Hematopoietic multipotent progenitor cell treated with erythropoietin and hydrocortisone succinate and interleukin-3 and kit ligand, for 17 days (in vitro differentiated cells): ENCODE data around the gene CCR9.

Experiments
- DNase-seq: peaks from one replicate; pipeline ENCODE4 v3.0.0-alpha.2; 2015; ENCODE audit warnings: low spot score

Gene CCR9

GRCh38 chr3:45907769-45908705, 21.7 kb downstream of the CCR9 start:
- DNase-seq = no peak

DNA sequence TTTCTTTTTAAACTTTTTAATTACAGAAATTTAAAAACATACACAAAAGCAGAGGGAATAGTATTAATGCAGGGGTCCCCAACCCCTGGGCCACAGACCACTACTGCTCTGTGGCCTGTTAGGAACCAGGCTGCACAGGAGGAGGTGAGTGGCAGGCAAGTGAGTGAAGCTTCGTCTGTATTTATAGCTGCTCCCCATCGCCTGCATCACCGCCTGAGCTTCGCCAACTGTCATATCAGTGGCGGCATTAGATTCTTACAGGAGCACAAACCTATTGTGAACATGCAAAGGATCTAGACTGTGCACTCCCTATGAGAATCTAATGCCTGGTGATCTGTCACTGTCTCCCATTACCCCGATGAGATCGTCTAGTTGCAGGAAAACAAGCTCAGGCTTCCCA, 22.4 kb downstream of the CCR9 start:
- no peak for DNase-seq

DNA sequence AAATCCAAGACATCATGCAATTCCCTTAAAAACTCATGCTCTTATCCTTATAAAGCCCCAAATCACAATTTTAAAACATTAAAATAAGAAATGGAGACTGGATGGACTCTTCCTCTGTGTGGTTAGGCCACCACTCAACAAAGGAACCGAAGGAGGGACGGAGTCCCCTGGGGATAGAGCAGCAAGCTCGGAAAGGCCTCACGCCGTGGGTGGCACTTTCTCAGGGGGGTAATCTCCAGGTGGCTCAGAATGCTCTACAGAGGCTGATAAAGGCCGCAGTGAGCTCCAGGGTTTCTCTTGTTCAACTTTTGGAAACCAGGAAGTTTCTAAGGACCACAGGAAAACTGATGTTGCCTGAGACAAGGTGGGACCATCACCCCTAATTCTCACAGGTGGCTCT, 23.2 kb downstream of the CCR9 start:
- DNase-seq = no peak

DNA sequence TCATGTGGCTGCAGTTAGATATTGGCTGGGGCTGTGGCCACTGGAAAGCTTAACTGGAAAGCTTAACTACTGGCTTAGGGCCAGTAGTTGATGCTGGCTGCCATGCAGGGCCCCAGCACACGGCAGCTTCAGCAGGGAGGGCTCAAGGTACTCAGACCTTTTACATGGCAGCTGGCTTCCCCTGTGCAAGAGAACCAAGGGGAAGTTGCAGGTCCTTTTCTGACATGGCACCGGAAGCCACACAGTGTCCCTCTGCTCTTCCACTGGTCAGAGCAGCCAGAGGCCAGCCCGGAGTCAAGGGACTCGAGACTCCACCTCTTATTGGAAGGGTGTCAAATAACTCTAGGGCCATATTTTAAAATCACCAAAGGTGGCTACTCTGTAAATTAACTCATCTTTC, 24.5 kb downstream of the CCR9 start:
- no peak for DNase-seq

DNA sequence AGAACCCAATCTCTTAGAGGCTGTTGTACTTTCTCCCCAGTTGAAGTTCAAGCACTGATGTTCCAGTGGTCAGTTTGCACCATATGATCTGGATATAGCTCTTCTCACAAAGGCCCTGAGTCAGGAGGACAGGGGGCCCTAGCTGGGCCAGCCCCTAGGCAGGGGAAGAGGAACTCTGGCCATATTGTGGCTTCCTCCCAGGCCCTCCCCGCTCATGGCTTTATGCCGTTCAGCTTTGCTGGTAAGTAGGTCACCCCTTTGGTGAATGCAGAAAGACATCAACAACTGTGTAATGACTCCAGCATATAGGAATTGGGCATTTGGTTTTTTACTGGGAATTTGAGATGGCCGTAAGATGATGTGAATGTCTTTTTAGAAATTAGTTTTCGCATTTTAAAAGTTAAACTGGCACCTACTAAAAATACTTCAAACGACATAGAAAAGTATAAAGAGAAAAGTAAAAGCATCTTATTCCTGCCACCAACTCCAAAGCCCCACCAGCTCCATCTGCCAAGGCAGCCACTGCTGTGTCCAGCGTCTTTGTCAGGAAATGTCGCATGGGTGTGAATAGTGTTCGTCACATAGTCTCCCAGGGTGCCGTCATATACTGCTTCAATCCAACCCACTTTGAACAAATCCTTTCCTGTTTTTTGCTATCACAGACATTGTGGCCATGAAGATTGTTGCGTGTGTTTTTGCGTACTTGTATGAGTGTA, 25.3 kb downstream of the CCR9 start:
- no peak for DNase-seq

DNA sequence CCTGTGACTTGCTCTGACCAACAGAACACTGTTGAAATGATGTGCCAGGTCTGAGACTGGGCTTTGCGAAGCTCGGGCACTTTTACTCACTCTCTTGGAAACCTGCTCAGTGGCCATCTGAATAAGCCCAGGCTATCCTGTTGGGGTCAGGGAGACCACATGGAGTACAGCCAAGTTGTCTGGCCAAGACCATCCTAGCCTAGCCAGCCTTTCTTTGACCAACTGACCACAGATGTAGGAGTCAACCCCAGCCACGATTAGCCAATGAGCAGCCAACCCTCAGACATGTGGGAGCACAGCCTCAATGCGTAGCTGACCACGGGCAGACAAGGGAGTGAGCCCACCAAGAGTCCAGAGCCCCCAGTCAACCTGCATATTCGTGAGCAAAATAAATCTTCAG, 26.1 kb downstream of the CCR9 start:
- no peak for DNase-seq

DNA sequence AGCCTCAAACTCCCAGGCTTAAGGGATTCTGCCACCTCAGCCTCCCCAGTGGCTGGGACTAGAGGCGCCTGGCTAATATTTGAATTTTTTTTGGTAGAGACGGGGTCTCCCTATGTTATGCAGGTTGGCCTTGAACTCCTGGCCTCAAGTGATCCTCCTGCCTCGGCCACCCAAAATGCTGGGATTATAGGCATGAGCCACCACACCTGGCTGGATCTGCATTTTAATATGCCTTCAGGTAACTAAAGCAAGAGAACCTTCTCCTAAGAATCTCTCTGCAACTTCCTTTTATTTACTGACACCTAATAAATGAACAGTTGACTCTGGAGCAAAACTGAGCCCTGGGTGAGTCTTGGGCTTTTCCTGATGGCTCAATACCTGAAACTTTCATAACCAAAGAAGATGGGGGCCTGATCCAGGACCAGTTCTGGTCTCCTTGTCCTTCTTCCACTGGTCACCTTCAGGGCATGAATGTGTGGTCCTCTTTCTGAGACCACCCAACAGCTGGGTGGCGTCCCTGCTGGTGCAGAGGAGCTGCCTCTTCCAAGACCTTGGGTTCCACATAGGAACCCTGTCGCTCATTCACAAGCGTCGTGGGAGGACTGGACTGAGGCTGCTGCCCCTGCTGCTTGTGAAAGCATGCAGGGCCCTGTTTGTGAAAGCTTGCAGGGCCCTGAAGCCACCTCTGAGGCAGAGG, 28.2 kb downstream of the CCR9 start:
- DNase-seq = no peak

- no peak for DNase-seq
Measured at GRCh38 chr3:45915059-45915439, 28.7 kb downstream of the CCR9 start.

- DNase-seq = no peak
Measured at GRCh38 chr3:45915518-45916231, 29.3 kb downstream of the CCR9 start.

DNA sequence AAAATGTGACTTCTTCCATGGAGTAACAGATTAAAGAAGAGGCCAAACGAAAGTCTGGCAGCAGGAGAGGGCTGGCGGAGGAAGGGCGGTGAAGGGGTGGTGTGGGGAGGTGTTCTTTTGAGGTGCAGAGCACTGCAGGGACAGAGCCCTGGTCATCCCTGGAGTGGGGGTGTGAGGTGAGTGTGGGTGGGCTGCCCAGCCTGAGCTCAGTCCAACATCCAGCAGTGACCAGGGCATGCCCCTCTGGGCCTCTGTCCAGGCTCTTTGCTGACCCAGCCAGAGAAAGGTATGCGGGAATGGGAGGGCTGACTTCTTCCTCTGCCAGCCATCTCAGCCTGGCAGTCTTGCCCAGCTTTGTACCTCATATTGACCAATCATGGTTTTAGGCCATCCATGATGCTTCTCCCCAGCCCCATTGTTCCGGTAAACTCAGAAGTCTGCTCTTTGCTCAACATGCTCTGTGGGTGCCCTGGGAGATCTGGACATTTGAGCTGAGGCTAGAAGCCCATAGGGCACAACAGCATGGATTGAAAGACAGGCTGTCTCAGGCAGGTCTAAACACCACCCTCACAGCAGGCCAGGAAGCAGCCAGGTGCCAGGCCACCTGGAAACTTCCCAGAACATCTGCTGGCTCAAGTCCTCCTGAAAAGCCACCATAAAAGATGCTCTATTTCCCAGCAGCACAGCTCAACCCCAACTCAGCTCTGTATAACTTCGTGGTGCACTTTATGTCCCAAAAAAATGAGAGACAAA, 31.0 kb downstream of the CCR9 start:
- DNase-seq = no peak

DNA sequence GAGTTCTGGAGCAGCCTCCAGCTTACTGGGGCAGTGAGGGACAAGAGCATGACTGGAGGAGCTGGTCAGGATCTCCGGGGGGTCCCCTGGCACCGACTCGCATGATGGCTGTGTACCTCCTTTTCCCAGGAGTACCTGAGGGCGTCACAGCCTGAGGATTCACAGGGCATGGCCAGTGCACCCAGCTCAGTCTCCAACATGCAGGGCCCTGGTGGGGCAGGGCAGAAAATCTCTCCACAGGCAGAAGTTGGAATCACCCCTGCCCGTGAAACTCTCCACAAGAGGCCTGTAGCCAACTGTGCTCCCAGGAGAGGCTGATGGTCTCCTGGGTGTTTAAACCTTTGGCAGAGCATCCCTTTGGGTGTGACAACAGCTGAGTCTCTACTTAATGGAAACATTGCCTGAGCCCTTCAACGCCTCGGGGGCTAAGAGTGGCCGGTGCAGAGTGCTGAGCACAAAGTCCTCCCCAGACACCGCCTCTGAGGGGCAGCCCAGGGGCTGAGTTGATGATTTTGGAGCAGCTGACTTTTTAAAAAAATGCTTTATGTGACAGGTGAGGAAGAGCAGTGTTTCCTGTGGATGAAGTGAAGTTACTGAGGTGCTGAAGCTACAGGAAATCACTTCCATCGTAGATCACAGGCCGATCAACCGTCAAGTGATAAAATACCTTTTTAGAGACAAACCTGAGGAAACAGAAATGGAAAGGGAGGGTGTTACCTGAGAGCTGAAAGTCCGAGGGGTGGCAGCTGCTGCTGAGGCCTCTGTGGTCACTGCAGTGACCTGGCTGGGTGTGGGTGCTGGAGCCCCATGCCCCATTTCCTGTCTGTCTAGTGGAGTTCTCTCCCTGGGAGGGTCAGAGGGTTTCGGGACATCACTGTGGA, 35.1 kb downstream of the CCR9 start:
- DNase-seq = no peak

DNA sequence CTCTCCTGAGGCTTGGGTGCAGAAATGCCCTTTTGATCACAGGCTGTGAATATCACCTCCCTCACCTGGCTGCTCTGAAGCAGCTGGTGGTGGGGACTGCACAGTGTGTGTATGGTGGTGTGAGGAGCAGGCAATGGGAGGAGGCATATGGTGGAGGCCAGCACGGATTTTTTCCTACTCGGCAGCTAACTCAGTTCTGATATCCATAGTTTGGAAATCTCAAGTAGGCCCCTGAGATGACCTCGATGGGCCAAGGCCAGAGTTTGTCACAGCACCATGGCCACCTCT, 35.6 kb downstream of the CCR9 start:
- DNase-seq = no peak

DNA sequence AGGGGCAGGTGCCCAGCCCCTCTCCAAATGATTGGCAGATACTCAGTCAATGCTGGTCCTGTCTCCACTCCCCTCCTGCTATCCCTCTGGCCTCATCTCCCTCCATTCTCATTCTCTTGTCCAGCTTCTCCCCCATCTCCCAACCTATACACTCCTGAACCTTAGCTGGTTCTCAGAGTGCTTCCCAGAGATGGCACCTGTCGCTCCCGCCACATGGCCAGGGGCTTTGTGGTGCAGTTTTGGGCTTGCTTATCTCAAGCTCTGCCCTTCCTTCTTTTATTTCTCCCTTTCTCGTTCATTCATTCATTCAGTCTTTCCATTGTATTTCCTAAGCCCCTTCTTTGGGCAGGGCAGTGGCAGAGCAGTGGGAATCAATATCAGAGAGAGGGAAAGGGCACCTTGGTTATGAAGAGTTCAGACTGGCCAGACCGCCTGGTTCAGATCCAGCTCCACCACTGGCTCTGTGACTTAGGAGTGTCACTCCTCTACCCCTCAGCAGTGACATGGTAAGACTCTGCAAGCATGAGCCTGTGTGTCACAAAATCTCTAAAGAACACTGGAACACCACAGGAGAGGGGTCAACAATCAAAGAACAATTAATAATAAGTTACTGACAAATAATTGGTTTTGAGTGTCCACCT, 36.7 kb downstream of the CCR9 start:
- DNase-seq = no peak

- no peak for DNase-seq
Measured at GRCh38 chr3:45923755-45924154, 37.4 kb downstream of the CCR9 start.

- no peak for DNase-seq
Measured at GRCh38 chr3:45927881-45928280, 41.5 kb downstream of the CCR9 start.

- DNase-seq = peak; percentile 58
Measured at GRCh38 chr3:45929042-45929679, 42.8 kb downstream of the CCR9 start.

- no peak for DNase-seq
Measured at GRCh38 chr3:45931496-45931895, 45.2 kb downstream of the CCR9 start.

GRCh38 chr3:45932112-45932511, 45.8 kb downstream of the CCR9 start:
- no peak for DNase-seq

GRCh38 chr3:45933591-45933990, 47.2 kb downstream of the CCR9 start:
- no peak for DNase-seq

DNA sequence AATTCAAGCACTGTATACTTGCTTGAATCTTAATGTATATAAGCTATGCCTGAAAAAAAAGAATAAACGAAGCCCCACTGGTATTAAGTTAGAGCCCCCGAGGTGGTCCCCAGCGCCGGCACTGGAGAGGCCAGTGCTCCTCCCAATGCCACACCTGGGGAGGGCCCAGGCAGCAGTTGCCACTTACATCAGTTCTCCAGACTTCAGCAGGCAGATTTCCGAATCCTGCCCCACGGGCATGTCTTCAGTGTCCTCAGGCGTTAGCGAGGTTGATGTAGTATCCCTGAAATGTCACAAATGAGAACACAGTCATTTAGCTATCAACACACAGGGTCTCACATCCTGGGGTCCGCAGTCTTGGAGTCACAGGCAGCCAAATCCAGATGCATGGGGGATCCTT, 49.9 kb downstream of the CCR9 start:
- DNase-seq = no peak
